ENCODE results near the gene TSC22D3. TPM values are rescaled to one million over a fixed set of nuclear protein-coding genes. Genes with fewer than 3 reads are reported as not detected.

TSC22D3 gene
- total and polyA plus RNA-seq, 12 donors: 26.3 to 153 (median 36.9) TPM

DNA sequence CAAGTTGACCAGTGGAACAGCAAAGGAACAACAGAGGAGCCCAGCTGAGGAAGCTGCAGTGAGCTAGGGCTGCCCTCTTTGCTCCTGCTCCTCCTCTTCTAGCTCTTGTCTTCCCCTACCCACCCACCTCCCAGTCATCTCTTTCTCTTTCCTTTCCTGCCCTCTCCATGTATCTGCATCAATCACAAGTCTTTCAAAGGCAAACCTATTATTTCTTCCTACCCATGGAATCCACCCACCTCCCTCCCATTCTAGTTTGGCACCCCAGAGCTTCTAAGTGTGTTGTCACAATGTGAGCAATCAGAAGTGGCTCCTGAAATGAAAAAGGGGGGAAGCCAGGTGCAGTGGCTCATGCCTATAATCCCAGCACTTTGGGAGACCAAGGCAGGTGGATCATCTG lies 69.3 kb downstream of the TSC22D3 start:
- H3K4me1 ChIP-seq: peaks cover 0 to 20% (median 8%) of the 10 kb centered on the region in 9 donors
- H3K4me3 ChIP-seq: no peak overlapping the region
- H3K36me3 ChIP-seq: no peaks in the 10 kb centered on the region
- DNase-seq (no peak), ATAC-seq (no peak)
- no peaks in the 10 kb centered on the region for H3K9me3 ChIP-seq
- H3K27ac ChIP-seq: no peak overlapping the region
- intact Hi-C loops (cut with DNase I): no loop called here
- TF ChIP-seq, protein P1, sequence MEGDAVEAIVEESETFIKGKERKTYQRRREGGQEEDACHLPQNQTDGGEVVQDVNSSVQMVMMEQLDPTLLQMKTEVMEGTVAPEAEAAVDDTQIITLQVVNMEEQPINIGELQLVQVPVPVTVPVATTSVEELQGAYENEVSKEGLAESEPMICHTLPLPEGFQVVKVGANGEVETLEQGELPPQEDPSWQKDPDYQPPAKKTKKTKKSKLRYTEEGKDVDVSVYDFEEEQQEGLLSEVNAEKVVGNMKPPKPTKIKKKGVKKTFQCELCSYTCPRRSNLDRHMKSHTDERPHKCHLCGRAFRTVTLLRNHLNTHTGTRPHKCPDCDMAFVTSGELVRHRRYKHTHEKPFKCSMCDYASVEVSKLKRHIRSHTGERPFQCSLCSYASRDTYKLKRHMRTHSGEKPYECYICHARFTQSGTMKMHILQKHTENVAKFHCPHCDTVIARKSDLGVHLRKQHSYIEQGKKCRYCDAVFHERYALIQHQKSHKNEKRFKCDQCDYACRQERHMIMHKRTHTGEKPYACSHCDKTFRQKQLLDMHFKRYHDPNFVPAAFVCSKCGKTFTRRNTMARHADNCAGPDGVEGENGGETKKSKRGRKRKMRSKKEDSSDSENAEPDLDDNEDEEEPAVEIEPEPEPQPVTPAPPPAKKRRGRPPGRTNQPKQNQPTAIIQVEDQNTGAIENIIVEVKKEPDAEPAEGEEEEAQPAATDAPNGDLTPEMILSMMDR (IDR thresholded peaks at IDR 0.05): no peak
- H3K27me3 ChIP-seq: peaks cover 0 to 18% (median 0%) of the 10 kb centered on the region in 7 donors

DNA sequence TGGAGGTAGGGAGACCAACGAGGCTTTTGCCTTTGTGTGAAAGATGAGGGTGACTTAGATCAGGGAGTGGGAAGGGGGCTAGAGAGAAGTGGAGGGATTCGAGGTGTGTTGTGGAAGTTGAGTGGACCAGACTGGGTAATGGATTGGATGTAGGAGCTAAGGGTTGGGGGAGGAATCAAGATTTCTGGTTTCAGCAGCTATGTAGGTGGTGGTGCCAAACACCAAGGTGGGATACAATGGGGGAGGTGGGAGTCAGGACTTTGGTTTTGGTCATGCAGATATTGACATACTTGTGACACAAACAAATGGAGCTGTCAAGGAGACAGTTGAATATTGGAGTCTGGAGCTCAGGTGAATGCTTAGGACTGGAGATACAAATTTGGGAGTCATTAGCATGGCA lies 71.0 kb downstream of the TSC22D3 start:
- DNase-seq (no peak), ATAC-seq (no peak)
- H3K4me3 ChIP-seq: no peak overlapping the region
- intact Hi-C loops (cut with DNase I): loop anchor here in 1 of 10 donors (5.0 kb wide), 1 partner anchor 812 kb away; no protein-coding TSS in a partner anchor
- H3K27ac ChIP-seq: no peak overlapping the region
- peaks cover 0 to 18% (median 0%) of the 10 kb centered on the region in 7 donors for H3K27me3 ChIP-seq
- no peaks in the 10 kb centered on the region for H3K36me3 ChIP-seq
- no peaks in the 10 kb centered on the region for H3K9me3 ChIP-seq
- TF ChIP-seq, protein P1 (IDR thresholded peaks at IDR 0.05): no peak
- 63 to 86% methylated on average over 2 of the region's 2 CpGs for WGBS, 2 donors
- peaks cover 0 to 20% (median 0%) of the 10 kb centered on the region in 9 donors for H3K4me1 ChIP-seq

GRCh38 chrX:107704181-107704580 lies 71.4 kb downstream of the TSC22D3 start:
- TF ChIP-seq, protein P1 (IDR thresholded peaks at IDR 0.05): no peak
- Histone ChIP-seq H3K4me1 (peaks cover 0 to 20% (median 0%) of the 10 kb centered on the region in 9 donors), H3K27ac (no peak overlapping the region), H3K9me3 (no peaks in the 10 kb centered on the region), H3K4me3 (no peak overlapping the region), H3K36me3 (no peaks in the 10 kb centered on the region), H3K27me3 (peaks cover 0 to 22% (median 0%) of the 10 kb centered on the region in 7 donors)
- intact Hi-C loops (cut with DNase I): loop anchor here in 1 of 10 donors (5.0 kb wide), 1 partner anchor 812 kb away; no protein-coding TSS in a partner anchor
- 87 to 90% methylated on average over 4 of the region's 4 CpGs for WGBS, 2 donors
- DNase-seq: no peak
- ATAC-seq: no peak

DNA sequence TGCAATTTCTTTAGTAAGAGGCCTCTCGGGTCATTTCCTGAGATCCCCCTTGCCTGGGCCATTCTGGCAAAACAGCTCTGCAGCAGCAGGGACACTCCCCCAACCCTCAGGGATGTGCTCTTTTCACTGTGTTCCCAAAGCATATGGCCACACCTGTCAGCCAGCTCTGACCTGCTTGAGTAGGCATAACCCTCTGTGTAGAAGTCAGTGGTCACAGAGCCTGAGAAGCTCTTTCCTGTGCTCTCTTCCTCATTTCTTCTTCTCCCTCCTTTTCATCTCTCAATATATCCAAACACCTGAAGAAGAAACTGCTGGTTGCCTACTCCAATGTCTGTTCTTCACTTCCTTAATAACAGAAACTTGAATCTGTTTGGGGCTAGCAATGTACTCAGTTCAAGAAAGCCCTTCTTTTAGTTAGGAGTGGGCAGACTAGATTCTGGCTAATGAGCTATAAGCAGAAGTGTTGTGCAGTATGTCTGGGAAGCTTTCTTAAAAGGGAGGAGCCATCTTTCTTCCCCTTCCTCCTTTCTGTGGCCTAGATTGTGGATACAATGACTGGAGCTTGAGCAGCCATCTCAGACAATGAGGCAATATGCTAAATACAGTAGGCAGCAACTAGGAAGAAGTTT lies 74.0 kb downstream of the TSC22D3 start:
- no peak overlapping the region for H3K4me3 ChIP-seq
- no peaks in the 10 kb centered on the region for H3K9me3 ChIP-seq
- peaks cover 0 to 27% (median 0%) of the 10 kb centered on the region in 7 donors for H3K27me3 ChIP-seq
- H3K36me3 ChIP-seq: no peaks in the 10 kb centered on the region
- peaks cover 0 to 20% (median 0%) of the 10 kb centered on the region in 9 donors for H3K4me1 ChIP-seq
- ATAC-seq (peak in 2 of 8 donors; percentile 37 to 61), DNase-seq (no peak)
- peak overlapping the region in 2 of 10 donors; percentile 29 to 45 for H3K27ac ChIP-seq
- 60 to 71% methylated on average over 1 of the region's 1 CpG for WGBS, 2 donors
- intact Hi-C loops (cut with DNase I): loop anchor here in 1 of 10 donors (5.0 kb wide), 1 partner anchor 809 kb away; no protein-coding TSS in a partner anchor
- TF ChIP-seq, protein P1 (IDR thresholded peaks at IDR 0.05): no peak

Data from heart right ventricle (tissue), 16 donors.